OCI-LY1 (cell line): Measurements from ENCODE around the gene SNX1.

Experiments used
- EZH2 ChIP-seq: fragments of 200-600 bp; sonication (generic), shearing (Covaris generic); IDR thresholded peaks from 2 replicates; pipeline ENCODE4 v1.8.0; 2017; ENCODE audit warnings: borderline replicate concordance, mixed run types, mild to moderate bottlenecking, antibody characterized with exemption, low read length, moderate library complexity, mixed read lengths
- TF ChIP-seq, protein P1 (sequence below): fragments of 200-600 bp; sonication (generic), shearing (Covaris generic); IDR thresholded peaks from 2 replicates; pipeline ENCODE4 v1.5.1; 2017; ENCODE audit warnings: mild to moderate bottlenecking, antibody characterized with exemption, low read length, moderate library complexity, mixed read lengths

DNA sequence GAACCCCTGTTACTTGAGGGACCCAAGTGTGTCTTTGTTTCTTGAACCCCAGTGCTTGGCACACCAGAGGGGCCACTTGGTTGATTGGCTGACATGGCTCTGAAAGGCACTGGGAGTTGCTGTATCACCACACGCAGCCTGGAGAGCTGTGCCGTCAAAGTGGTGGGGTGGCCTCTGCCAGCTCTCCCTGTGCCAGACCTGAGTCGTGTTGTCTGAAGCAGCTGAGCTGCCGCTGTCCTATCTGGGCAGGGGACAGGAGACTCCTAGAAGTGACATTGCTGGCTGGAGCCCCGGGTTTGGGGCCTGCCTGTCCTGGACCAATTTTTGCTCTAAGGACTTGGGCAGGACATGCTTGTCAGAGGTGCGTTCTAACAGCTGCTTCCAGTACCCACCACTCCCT is 50.3 kb downstream of the SNX1 start:
- TF ChIP-seq, protein P1, sequence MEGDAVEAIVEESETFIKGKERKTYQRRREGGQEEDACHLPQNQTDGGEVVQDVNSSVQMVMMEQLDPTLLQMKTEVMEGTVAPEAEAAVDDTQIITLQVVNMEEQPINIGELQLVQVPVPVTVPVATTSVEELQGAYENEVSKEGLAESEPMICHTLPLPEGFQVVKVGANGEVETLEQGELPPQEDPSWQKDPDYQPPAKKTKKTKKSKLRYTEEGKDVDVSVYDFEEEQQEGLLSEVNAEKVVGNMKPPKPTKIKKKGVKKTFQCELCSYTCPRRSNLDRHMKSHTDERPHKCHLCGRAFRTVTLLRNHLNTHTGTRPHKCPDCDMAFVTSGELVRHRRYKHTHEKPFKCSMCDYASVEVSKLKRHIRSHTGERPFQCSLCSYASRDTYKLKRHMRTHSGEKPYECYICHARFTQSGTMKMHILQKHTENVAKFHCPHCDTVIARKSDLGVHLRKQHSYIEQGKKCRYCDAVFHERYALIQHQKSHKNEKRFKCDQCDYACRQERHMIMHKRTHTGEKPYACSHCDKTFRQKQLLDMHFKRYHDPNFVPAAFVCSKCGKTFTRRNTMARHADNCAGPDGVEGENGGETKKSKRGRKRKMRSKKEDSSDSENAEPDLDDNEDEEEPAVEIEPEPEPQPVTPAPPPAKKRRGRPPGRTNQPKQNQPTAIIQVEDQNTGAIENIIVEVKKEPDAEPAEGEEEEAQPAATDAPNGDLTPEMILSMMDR = no peak
- TF ChIP-seq EZH2 = no peak
